Non-pigmented ciliary epithelial cell (primary cell): ENCODE data around the gene PRR3.

Experiments
- DNase-seq: peaks from one replicate; pipeline ENCODE4 v3.0.0-alpha.2; 2010; ENCODE audit warnings: low read depth

Gene PRR3

GRCh38 chr6:30537931-30538330 is 19.2 kb upstream of the PRR3 start:
- DNase-seq, result no peak

- DNase-seq, result no peak
Measured at GRCh38 chr6:30541515-30542403, 15.3 kb upstream of the PRR3 start.

GRCh38 chr6:30542404-30542725 is 14.7 kb upstream of the PRR3 start:
- no peak for DNase-seq

- no peak for DNase-seq
Measured at GRCh38 chr6:30542915-30543314, 14.2 kb upstream of the PRR3 start.

GRCh38 chr6:30543821-30544220 is 13.3 kb upstream of the PRR3 start:
- no peak for DNase-seq

GRCh38 chr6:30544666-30545272 is 12.3 kb upstream of the PRR3 start:
- DNase-seq, result no peak

GRCh38 chr6:30547454-30547853 is 9.6 kb upstream of the PRR3 start:
- DNase-seq, result no peak

GRCh38 chr6:30548375-30548774 is 8.7 kb upstream of the PRR3 start:
- DNase-seq, result no peak

- DNase-seq, result no peak
Measured at GRCh38 chr6:30554404-30554803, 2.7 kb upstream of the PRR3 start.

GRCh38 chr6:30554962-30555815 is 1.9 kb upstream of the PRR3 start:
- no peak for DNase-seq

- DNase-seq, result no peak
Measured at GRCh38 chr6:30555816-30556065, 1.4 kb upstream of the PRR3 start.

GRCh38 chr6:30556066-30556905 is 809 bp upstream of the PRR3 start, which contains the start of gene GNL1:
TSS of gene GNL1 (minus strand) at chr6:30556489. CDS start at chr6:30556203, 286 bp downstream.
- no peak for DNase-seq

GRCh38 chr6:30557683-30557981 is 537 bp downstream of the PRR3 start:
- no peak for DNase-seq

- no peak for DNase-seq
Measured at GRCh38 chr6:30560930-30561329, 3.8 kb downstream of the PRR3 start.

- no peak for DNase-seq
Measured at GRCh38 chr6:30562470-30563425, 5.7 kb downstream of the PRR3 start.

- DNase-seq, result no peak
Measured at GRCh38 chr6:30564114-30564513, 7.0 kb downstream of the PRR3 start.

GRCh38 chr6:30565772-30566171 is 8.7 kb downstream of the PRR3 start:
- DNase-seq, result no peak

GRCh38 chr6:30568245-30568644 is 11.2 kb downstream of the PRR3 start:
- DNase-seq, result no peak

- DNase-seq, result no peak
Measured at GRCh38 chr6:30570263-30570662, 13.2 kb downstream of the PRR3 start.

- DNase-seq, result no peak
Measured at GRCh38 chr6:30570740-30571074, 13.6 kb downstream of the PRR3 start.

GRCh38 chr6:30571075-30571761 is 14.1 kb downstream of the PRR3 start, which contains the start of gene ABCF1:
TSS of gene ABCF1 (plus strand) at chr6:30571442. CDS start at chr6:30571488, 46 bp downstream.
- peak; percentile 82 for DNase-seq
